ENCODE results near the gene FUBP1.

GRCh38 chr1:78011050-78011449 is 32.2 kb upstream of the FUBP1 start:
- TF ChIP-seq CBX1 (IDR thresholded peaks at IDR 0.05; ENCODE audit: low read depth): no peak
- no peak for TF ChIP-seq IRF2 (CRISPR knock-in tag; IDR thresholded peaks at IDR 0.05)
